ENCODE data around the gene PCSK9. TPM values are rescaled to one million over a fixed set of nuclear protein-coding genes. Genes with fewer than 3 reads are reported as not detected.

The PCSK9 gene
- total RNA-seq, 4 donors from 2014 or later = 0.44 to 4.3 (median 2.5) TPM

GRCh38 chr1:55000110-55001085 lies 39.0 kb upstream of the PCSK9 start:
- DNase-seq (ENCODE audit: low spot score in 2 of 2) = no peak
- no peak overlapping the region for H3K4me3 ChIP-seq
- WGBS, 2 donors = 52 to 61% methylated on average over 8 of the region's 8 CpGs
- H3K36me3 ChIP-seq = no peaks in the 10 kb centered on the region
- H3K27ac ChIP-seq = no peak overlapping the region
- H3K9me3 ChIP-seq = no peaks in the 10 kb centered on the region
- peaks cover 0 to 11% (median 7%) of the 10 kb centered on the region in 4 donors for H3K4me1 ChIP-seq
- peaks cover 0 to 54% of the 10 kb centered on the region in 2 donors for H3K27me3 ChIP-seq
- TF ChIP-seq POLR2A (IDR thresholded peaks at IDR 0.05) (no peak), EP300 (IDR thresholded peaks at IDR 0.05) (no peak)
- TF ChIP-seq, protein P1, sequence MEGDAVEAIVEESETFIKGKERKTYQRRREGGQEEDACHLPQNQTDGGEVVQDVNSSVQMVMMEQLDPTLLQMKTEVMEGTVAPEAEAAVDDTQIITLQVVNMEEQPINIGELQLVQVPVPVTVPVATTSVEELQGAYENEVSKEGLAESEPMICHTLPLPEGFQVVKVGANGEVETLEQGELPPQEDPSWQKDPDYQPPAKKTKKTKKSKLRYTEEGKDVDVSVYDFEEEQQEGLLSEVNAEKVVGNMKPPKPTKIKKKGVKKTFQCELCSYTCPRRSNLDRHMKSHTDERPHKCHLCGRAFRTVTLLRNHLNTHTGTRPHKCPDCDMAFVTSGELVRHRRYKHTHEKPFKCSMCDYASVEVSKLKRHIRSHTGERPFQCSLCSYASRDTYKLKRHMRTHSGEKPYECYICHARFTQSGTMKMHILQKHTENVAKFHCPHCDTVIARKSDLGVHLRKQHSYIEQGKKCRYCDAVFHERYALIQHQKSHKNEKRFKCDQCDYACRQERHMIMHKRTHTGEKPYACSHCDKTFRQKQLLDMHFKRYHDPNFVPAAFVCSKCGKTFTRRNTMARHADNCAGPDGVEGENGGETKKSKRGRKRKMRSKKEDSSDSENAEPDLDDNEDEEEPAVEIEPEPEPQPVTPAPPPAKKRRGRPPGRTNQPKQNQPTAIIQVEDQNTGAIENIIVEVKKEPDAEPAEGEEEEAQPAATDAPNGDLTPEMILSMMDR (IDR thresholded peaks at IDR 0.05) = no peak

DNA sequence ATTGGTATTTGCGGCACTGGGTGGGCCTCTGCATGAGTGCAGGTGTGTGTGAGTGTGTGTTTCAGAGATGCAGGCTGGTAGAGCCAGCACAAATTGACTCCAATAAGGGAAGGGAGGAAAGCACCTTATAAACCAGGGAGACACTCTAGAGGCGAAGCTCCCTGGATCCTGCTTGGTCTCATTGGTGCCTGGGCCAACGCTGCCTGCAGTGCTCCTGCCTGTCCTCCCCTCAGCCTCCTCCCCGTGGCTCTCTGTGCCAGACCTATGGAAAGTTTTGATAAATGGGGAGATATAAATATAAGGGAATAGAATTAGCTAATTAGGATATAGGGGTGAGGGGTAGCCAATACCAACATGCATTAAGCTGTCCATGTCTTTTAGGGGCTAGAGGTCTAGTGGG lies 38.0 kb upstream of the PCSK9 start:
- no peak for DNase-seq (ENCODE audit: low spot score in 2 of 2)
- peaks cover 0 to 45% of the 10 kb centered on the region in 2 donors for H3K27me3 ChIP-seq
- WGBS, 2 donors = 81 to 85% methylated on average over 4 of the region's 4 CpGs
- TF ChIP-seq, protein P1 (IDR thresholded peaks at IDR 0.05) = no peak
- TF ChIP-seq EP300 (IDR thresholded peaks at IDR 0.05) (no peak), POLR2A (IDR thresholded peaks at IDR 0.05) (no peak)
- no peaks in the 10 kb centered on the region for H3K9me3 ChIP-seq
- peaks cover 0 to 9% (median 7%) of the 10 kb centered on the region in 4 donors for H3K4me1 ChIP-seq
- H3K36me3 ChIP-seq = no peaks in the 10 kb centered on the region
- H3K27ac ChIP-seq = no peak overlapping the region
- no peak overlapping the region for H3K4me3 ChIP-seq

DNA sequence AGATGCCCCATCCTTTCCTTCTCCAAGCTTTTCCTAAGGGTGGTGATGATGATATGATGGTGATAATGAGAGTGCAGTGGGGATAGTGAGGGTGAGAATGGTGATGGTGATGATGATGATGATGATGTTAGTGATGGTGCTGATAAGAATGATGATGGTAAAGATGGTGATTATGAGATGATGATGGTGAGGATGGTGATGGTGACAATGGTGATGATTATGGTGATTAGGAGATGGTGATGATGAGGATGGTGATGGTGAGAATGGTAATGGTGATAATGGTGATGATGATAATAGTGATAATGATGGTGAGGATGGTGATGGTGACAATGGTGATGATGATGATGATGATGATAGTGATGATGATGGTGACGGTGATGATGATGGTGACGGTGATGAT lies 36.7 kb upstream of the PCSK9 start:
- no peaks in the 10 kb centered on the region for H3K9me3 ChIP-seq
- H3K4me1 ChIP-seq = no peaks in the 10 kb centered on the region
- no peak overlapping the region for H3K27ac ChIP-seq
- DNase-seq (ENCODE audit: low spot score in 2 of 2) = no peak
- no peaks in the 10 kb centered on the region for H3K36me3 ChIP-seq
- H3K4me3 ChIP-seq = no peak overlapping the region
- peaks cover 0 to 31% of the 10 kb centered on the region in 2 donors for H3K27me3 ChIP-seq
- TF ChIP-seq EP300 (IDR thresholded peaks at IDR 0.05) = no peak
- TF ChIP-seq, protein P1 (IDR thresholded peaks at IDR 0.05) = no peak
- TF ChIP-seq POLR2A (IDR thresholded peaks at IDR 0.05) = no peak
- WGBS, 2 donors = 50 to 62% methylated on average over 2 of the region's 2 CpGs

GRCh38 chr1:55005351-55006140 lies 33.8 kb upstream of the PCSK9 start:
- Histone ChIP-seq H3K36me3 (no peaks in the 10 kb centered on the region), H3K27me3 (peaks cover 0 to 6% of the 10 kb centered on the region in 2 donors), H3K4me3 (no peak overlapping the region), H3K27ac (no peak overlapping the region), H3K9me3 (peaks cover 0 to 4% (median 0%) of the 10 kb centered on the region in 4 donors), H3K4me1 (no peaks in the 10 kb centered on the region)
- TF ChIP-seq, protein P1 (IDR thresholded peaks at IDR 0.05) = no peak
- TF ChIP-seq POLR2A (IDR thresholded peaks at IDR 0.05) (no peak), EP300 (IDR thresholded peaks at IDR 0.05) (no peak)
- DNase-seq (ENCODE audit: low spot score in 2 of 2) = no peak
- WGBS, 2 donors = 77 to 83% methylated on average over 8 to 10 of the region's 10 CpGs
